ENCODE measurements around the gene UROC1.

UROC1 gene

DNA sequence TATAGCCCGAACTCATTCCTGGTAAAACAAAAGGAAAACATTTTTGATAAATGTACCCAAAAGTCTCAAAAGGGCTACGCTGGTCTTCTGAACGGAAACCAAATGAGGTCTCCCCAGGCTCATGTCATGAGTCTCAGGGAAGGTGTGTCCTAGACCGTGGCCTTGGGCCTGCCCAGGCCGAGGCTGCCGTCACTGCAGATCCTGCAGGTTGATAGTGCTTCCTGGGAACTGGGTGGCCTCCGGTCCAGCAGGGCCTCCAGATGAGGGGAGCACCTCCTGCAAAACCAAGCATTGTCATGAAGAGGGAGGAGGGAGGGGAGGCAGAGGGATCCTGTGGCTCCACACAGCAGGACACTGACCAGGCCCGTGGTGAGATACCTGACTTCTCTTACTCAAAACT is 79.4 kb downstream of the UROC1 start:
- DNase-seq (ENCODE audit: extremely low read depth, low read depth), result no peak
- TF ChIP-seq, protein P1, sequence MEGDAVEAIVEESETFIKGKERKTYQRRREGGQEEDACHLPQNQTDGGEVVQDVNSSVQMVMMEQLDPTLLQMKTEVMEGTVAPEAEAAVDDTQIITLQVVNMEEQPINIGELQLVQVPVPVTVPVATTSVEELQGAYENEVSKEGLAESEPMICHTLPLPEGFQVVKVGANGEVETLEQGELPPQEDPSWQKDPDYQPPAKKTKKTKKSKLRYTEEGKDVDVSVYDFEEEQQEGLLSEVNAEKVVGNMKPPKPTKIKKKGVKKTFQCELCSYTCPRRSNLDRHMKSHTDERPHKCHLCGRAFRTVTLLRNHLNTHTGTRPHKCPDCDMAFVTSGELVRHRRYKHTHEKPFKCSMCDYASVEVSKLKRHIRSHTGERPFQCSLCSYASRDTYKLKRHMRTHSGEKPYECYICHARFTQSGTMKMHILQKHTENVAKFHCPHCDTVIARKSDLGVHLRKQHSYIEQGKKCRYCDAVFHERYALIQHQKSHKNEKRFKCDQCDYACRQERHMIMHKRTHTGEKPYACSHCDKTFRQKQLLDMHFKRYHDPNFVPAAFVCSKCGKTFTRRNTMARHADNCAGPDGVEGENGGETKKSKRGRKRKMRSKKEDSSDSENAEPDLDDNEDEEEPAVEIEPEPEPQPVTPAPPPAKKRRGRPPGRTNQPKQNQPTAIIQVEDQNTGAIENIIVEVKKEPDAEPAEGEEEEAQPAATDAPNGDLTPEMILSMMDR (IDR thresholded peaks at IDR 0.05; ENCODE audit: low read depth, low read length), result no peak

DNA sequence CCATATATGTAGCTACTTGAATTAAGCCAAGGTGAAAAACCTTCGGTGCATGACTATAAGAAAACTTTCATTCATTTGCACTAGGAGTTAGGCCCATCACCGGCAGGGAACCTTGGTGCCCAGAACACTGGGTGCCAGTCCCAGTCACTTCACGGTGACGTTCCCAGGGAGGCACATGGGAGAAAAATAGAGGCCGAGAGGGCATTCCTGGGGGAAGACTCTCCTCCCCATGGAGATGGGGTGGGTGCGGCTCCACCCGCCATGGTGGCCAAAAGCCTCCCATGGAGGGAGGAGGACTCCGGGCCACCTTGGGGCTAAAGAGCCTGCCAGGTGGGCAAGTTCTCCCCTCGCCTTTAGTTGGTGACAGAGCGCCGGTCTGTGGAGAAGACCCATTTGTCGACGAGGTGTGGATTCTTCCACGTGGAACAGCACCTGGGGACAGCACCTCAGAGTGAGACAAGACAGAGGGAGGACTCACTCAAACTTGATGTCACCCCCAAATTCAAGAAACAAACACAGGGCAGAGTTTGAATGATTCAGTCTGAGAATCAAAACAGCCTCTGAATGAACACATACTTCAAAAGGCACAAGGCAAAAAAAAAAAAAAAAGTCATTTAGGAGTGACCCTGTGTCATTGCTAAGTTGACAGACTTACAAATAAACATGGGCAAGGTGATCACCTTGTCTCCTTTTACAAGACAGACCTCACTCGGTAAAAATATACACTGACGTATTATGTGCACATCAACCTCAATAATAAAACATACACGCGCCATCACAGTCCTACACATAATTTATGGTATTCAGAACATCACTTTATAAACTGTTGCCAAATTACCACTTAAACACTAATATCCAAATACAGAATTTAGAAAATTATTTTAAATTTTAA is 80.5 kb downstream of the UROC1 start:
- TF ChIP-seq, protein P1 (IDR thresholded peaks at IDR 0.05; ENCODE audit: low read depth, low read length), result no peak
- DNase-seq (ENCODE audit: extremely low read depth, low read depth), result no peak

DNA sequence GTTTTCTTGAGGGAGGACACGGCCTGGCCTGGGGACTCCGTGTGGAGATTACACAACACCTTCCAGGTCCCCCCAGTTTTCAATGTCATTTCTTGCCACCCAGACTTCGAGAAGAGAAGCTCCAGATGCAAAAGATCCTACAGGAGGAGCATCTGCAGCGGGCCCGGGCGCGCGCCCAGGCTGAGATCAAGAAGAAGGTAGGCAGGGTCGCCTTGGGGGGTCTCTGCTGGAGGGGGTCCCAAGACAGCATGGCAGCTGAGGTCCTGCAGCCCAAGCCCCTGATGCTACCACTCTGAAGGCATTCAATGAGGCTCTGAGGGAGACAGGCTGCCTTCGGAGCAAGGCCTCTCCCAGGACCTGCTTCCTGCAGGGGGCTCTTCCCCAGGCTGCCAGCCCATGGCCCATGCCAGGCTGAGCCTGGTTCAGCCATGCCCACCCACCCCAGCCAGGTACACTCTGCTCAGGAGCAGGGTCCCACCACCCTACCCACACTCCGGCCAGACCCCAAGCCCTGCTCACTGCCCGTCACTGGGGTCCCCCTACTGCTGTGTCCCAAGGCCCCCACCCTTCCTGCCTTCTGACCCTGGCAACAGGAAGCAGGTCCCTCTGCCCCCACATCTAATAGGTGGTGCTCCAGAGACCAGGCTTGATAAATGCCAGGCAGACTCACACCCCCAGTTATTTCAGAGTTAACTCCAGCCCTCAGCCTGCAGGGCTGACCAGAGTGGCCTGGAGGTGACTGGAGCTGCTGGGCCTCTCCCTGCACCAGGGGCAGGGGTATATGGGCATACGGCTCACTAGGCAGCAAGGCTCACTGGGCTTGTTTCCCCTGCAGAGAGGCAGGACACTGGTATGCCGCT is 81.9 kb downstream of the UROC1 start:
- TF ChIP-seq, protein P1 (IDR thresholded peaks at IDR 0.05; ENCODE audit: low read depth, low read length), result no peak

DNA sequence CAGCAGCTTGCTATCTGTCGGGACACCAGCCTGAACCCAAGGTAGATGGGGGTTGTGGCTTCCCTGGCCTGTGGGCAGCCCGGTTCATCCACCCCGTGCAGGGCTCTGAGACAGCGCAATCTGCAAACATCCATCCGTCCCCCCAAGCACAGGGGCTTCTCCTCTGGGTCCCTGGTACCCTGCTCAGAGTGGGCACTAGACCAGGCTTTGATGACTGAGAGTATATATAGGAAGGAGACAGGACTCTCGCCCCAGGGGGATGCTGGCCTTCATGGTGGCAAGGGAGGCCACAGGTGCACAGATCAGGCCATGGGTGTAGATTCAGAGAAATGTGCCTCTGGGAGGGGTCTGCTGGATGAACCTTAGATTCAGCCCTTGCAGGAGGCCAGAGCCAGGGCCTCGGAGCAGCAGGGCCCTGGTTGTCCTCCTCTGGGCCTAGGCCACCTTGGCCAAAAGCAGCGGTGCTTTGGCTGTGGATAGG is 82.6 kb downstream of the UROC1 start:
- TF ChIP-seq, protein P1 (IDR thresholded peaks at IDR 0.05; ENCODE audit: low read depth, low read length), result no peak
- DNase-seq (ENCODE audit: extremely low read depth, low read depth), result no peak

More for the DNA sequence above, 81.9 kb downstream of the UROC1 start:
- no peak for DNase-seq (ENCODE audit: extremely low read depth, low read depth)

DNA sequence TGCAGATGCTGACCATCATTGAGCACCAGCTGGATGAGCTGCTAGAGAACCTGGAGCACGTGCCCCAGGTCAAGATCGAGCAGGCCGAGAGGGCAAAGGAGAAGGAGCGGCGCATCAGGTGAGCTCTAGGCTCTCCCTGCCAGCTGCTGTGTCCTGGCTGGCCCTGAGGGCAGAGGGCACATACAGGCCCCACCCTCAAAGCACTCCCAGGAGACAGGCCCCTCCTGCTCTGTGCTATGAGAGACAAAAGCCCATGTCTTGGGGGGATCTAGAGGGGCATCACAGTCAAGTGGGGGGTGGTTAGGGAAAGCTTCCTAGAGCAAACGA is 83.3 kb downstream of the UROC1 start:
- TF ChIP-seq, protein P1 (IDR thresholded peaks at IDR 0.05; ENCODE audit: low read depth, low read length), result no peak
- no peak for DNase-seq (ENCODE audit: extremely low read depth, low read depth)

DNA sequence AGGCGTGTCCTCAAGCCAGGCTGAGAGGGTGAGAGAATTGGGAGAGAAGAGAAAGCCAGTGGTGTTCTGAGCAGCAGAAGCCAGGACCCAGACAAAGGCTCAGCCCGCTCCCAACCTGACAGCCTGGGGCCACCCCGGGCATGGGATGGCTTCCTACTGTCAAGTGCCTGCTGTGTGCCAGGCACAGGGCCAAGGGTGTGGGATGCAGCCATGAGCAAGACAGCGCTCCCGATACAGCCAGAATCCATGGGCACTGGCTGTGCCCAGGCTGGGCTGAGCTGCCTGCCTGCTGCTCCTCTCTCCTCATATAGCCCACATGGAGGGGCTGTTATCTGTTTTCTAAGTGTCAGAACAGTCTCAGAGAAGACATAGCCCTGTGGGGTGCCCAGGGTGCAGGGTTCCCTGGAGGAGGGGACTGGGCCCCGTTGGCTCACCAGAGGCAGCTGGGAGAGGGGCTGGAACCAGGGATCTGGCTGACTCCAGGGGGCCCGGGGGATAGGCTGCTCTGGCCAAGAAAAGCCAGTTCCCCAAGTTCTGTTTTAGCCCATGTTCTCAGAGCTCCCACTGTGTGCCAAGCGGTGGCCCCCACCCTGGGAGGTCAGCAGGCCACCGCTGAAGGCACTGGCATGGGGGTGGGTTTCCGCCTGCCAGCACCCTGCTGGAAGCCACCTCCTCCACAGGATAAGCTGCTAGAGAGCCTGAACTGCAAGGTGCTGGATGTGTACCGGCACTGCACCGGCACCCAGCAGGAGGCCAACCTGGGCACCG is 83.9 kb downstream of the UROC1 start:
- TF ChIP-seq, protein P1 (IDR thresholded peaks at IDR 0.05; ENCODE audit: low read depth, low read length), result no peak
- DNase-seq (ENCODE audit: extremely low read depth, low read depth), result no peak

All from AG09319 (cell line).